GM12878 (cell line): ENCODE results near the gene CDC37.

Experiments
- CBX3 ChIP-seq: fragments of 200-600 bp; sonication (generic); IDR thresholded peaks from 2 replicates; pipeline ENCODE4 v1.6.1; 2016; ENCODE audit warnings: low read depth, borderline replicate concordance
- CREB1 ChIP-seq: IDR thresholded peaks from 2 replicates; pipeline ENCODE4 v1.6.1; 2012; ENCODE audit warnings: low read depth, mild to moderate bottlenecking, inconsistent platforms
- GABPA ChIP-seq: IDR thresholded peaks from 2 replicates; pipeline ENCODE4 v1.6.1; 2014; ENCODE audit warnings: antibody characterized with exemption, low read depth, mild to moderate bottlenecking, inconsistent platforms
- SMAD5 ChIP-seq: IDR thresholded peaks from 2 replicates; pipeline ENCODE4 v1.6.1; 2016; ENCODE audit warnings: antibody characterized with exemption, low read depth
- ZNF274 ChIP-seq: IDR thresholded peaks from one replicate; pipeline ENCODE4 v1.8.0; 2011; ENCODE audit not compliant: insufficient read length, insufficient read depth
- TF ChIP-seq, protein P1 (sequence below), 3 experiments: IDR thresholded peaks in 2 of 3; conservative IDR thresholded peaks in 1 of 3; 2 replicates each; pipeline ENCODE4 v1.5.1; 2011; ENCODE audit warnings: low read depth in 3 of 3, low read length in 3 of 3, mild to moderate bottlenecking in 3 of 3, control low read depth in 2 of 3, moderate library complexity in 2 of 3, inconsistent platforms in 1 of 3, mixed read lengths in 1 of 3; ENCODE audit not compliant: control insufficient read depth in 2 of 3, insufficient read depth in 1 of 3; ENCODE audit errors: extremely low read depth in 1 of 3
- TF ChIP-seq, protein P2 (sequence below): IDR thresholded peaks from 2 replicates; pipeline ENCODE4 v1.6.1; 2012; ENCODE audit warnings: mild to moderate bottlenecking, low read depth, low read length

DNA sequence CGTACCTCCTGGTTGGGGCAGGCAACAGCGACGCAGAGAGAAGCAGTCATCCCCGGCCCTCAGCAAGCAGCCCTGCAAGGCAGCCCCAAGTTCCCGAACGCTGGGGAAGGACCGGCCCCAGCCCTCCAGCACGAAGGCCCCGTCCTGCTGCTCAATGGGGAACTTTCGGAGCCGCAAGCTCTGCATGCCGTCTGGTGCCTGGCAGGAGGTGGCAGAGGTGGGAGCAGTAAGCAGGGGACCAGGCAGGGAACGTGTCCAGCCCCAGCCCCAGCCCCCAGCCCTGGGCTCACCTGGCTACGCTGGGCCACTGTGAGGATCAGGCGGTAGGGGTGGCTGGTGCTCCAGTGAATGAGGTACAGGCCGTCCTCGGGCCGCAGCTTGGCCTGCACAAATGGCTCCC lies 41.1 kb downstream of the CDC37 start:
- TF ChIP-seq, protein P1, sequence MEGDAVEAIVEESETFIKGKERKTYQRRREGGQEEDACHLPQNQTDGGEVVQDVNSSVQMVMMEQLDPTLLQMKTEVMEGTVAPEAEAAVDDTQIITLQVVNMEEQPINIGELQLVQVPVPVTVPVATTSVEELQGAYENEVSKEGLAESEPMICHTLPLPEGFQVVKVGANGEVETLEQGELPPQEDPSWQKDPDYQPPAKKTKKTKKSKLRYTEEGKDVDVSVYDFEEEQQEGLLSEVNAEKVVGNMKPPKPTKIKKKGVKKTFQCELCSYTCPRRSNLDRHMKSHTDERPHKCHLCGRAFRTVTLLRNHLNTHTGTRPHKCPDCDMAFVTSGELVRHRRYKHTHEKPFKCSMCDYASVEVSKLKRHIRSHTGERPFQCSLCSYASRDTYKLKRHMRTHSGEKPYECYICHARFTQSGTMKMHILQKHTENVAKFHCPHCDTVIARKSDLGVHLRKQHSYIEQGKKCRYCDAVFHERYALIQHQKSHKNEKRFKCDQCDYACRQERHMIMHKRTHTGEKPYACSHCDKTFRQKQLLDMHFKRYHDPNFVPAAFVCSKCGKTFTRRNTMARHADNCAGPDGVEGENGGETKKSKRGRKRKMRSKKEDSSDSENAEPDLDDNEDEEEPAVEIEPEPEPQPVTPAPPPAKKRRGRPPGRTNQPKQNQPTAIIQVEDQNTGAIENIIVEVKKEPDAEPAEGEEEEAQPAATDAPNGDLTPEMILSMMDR (IDR thresholded peaks at IDR 0.05 in 2 of 3, conservative IDR thresholded peaks at IDR 0.05 in 1 of 3; ENCODE audit: control insufficient read depth in 2 of 3, extremely low read depth in 1 of 3, insufficient read depth in 1 of 3, low read depth in 3 of 3, low read length in 3 of 3), result no peak
- TF ChIP-seq ZNF274, result no peak
- no peak for TF ChIP-seq SMAD5
- no peak for TF ChIP-seq CBX3
- TF ChIP-seq CREB1, result no peak
- TF ChIP-seq, protein P2, sequence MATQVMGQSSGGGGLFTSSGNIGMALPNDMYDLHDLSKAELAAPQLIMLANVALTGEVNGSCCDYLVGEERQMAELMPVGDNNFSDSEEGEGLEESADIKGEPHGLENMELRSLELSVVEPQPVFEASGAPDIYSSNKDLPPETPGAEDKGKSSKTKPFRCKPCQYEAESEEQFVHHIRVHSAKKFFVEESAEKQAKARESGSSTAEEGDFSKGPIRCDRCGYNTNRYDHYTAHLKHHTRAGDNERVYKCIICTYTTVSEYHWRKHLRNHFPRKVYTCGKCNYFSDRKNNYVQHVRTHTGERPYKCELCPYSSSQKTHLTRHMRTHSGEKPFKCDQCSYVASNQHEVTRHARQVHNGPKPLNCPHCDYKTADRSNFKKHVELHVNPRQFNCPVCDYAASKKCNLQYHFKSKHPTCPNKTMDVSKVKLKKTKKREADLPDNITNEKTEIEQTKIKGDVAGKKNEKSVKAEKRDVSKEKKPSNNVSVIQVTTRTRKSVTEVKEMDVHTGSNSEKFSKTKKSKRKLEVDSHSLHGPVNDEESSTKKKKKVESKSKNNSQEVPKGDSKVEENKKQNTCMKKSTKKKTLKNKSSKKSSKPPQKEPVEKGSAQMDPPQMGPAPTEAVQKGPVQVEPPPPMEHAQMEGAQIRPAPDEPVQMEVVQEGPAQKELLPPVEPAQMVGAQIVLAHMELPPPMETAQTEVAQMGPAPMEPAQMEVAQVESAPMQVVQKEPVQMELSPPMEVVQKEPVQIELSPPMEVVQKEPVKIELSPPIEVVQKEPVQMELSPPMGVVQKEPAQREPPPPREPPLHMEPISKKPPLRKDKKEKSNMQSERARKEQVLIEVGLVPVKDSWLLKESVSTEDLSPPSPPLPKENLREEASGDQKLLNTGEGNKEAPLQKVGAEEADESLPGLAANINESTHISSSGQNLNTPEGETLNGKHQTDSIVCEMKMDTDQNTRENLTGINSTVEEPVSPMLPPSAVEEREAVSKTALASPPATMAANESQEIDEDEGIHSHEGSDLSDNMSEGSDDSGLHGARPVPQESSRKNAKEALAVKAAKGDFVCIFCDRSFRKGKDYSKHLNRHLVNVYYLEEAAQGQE, result no peak
- TF ChIP-seq GABPA, result no peak
